Stimulated activated CD4-positive, alpha-beta T cell treated with anti-CD3 and anti-CD28 coated beads, Interleukin-2, amount 100 ng/mL, for 48 hours (primary cell): Measurements from ENCODE around the gene NRCAM.

Source experiments
- DNase-seq, 2 donors: peaks; one replicate each; pipeline ENCODE4 v3.0.0-alpha.2; 2020

The NRCAM gene

DNA sequence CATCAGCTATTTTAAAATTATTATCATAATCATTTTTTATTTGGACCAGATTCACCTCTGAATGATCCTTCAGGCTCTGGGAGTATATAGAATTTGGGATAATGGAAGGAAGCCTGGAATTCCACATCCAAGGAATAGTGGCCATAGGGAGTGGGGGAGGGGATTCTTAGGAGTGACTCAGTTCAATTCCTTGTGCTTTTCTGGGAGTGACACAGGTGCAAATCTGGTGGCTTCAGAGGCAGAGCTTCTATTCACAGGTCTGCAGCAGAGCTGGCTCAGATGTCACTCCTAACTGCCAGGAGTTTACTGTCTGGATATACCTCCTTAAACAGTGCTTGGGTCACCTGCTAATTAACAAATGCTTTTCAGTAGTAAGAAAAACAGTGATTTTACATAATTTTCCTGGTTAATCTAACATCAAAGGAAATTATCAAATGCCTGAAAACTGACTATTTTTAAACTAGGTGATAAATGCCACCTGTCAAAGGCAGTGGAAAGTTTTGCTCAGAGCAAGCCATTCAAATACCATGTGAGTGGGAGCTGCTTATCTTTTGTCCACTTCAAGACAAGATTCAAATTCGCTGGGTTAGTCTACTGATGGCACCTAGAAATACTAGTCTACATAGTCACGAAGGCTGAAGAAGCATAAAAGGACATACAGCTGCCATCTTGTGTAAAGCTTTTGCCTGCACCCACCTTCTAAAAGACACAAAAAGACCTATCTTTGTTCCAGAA is 219.4 kb downstream of the NRCAM start:
- no peak for DNase-seq

DNA sequence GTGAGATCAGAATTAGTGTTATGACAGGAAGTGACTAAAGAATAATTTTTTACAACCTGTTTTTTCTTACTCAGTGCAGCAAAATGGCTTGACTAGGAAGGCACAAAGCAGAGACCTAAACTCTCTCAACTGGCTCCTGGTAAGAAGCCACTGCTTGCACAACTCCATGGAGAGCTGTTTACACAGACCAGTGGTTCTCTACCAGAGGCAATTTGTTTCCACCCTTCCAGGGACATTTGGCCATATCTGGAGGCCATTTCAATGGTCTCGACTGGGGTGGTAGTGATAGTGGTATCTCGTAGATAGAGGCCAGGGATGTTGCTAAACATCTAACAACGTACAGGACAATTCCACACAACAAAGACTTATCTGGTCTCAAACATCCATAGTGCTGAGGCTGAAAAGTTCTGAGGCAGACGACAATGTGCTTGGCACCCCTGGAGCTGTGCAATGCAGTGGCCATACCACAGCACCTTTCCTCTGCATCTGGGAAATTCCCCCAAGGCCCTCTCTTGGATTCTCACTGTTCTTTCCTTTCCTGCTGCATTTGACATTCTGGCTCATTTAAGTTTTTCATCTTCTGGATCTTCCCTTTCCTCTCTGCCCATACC is 220.7 kb downstream of the NRCAM start:
- DNase-seq: no peak

- no peak for DNase-seq
Observed at GRCh38 chr7:108234971-108235450, 221.2 kb downstream of the NRCAM start.

DNA sequence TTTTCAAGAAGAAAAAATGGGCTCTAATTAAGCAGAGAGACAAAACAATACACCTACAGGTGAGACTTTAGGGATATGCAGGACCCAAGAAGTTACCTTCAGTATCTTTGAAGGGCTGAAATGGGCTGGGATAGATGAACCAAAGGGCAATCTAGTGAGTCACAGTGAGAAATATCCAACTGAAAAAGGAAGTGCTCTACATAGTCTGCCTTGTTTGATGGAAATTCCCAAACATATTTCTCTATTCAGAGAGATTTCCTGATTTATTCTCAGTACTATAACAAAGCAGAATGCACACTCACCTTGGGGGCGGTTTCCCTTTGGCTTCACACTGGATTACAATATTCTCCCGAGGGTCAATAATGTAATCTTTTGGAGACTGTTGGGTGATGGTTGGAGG is 222.0 kb downstream of the NRCAM start:
- no peak for DNase-seq

DNA sequence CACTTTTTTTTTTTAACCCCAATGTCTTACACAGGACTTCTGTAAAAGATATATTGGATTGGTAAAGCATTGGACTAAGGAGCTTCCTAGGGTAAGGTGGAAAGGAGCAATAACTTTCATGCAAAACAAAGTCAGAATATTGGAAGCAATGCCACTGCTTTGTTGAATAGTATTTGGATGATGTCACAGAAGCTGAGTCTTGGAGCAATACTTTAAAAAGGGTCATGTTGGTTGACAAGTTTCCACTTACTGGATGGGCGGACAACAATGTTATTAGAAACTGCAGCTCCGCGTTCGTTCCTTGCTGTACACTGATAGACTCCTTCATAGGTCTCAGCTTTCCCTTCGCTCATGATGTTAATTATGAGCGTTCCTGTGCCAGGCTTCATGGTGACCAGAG is 224.2 kb downstream of the NRCAM start:
- DNase-seq: no peak

- no peak for DNase-seq
Observed at GRCh38 chr7:108231221-108231620, 225.0 kb downstream of the NRCAM start.

- no peak for DNase-seq
Observed at GRCh38 chr7:108227366-108227765, 228.9 kb downstream of the NRCAM start.

GRCh38 chr7:108226816-108227299 is 229.4 kb downstream of the NRCAM start:
- no peak for DNase-seq

DNA sequence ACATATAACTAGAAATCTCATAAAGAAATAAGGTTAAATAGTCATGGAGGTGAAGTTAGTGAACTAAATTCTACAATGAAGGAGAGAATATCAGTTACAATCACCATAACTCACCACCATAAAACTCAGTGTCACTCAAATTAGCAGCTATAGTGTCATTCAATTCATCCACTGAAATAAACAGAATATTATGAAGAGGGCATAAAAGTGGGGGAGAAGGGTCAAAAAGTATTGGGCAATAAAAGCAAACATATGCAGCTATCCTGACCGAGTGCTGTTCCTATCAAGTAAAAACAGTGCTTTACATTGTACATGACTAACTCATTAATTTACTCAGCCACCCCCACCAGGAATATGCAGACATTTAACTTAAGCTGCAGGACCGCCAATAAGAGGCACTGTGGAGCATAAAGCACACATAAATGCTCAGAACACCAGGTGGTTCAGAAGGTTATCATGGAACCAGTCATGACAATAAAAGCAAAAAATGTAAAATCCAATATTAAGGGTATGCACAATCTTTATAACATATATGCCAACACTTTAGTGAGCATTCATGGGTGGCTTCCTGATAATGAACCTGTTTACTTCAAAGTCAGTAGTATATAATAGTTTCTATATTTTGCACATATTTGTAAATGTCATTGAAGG is 230.6 kb downstream of the NRCAM start:
- no peak for DNase-seq

- DNase-seq: no peak
Observed at GRCh38 chr7:108224387-108224786, 231.8 kb downstream of the NRCAM start.

GRCh38 chr7:108222236-108222892 is 233.9 kb downstream of the NRCAM start:
- DNase-seq: no peak

DNA sequence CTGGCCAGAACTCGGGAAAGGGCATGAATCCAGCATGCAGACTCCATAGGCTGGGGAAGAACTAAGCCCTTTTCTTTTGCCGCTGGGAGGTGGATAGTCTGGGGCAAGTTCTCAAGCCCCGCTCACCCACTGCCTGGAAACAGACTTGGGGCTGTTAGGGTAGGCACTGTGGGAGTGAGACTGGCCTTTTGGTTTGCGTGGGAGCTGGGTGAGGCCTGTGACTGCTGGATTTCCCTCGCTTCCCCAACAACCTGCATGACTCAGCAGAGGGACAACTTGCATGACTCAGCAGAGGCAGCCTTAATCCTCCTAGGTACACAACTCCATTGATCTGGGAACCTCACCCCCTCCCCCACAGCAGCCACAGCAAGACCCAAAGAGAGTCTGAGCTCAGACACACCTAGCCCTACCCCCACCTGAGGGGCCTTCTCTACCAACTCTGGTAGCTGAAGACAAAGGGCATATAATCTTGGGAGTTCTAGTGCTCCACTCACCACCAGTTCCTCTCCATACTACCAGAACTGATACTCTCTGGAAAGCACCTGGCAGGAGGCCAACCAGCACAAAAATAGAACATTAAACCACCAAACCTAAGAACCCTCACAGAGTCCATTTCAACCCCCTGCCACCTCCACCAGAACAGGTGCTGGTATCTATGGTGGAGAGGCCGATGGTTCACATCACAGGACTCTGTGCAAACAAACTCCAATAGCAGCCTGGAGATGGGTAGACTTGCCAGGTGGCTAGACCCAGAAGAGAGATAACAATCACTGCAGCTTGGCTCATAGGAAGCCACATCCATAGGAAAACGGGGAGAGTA is 244.6 kb downstream of the NRCAM start:
- DNase-seq: no peak

DNA sequence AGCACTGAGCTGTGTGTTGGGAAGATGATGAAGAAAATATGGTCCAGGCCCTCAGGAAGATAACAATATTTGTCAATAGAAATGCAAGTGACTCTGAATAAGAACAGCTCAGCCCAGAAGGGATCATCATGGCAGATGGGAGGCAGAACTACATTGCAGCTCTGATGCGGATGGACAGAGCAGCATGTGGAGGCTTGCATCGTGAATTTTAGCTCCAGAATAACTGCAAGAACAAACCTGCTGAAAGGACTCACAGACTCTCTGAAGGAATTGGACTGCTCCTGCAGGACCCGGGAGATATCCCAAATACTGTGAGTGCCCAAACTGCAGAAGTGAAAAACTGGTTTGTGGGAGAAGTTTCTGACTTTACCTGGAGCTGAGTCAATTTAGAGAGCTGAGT is 245.4 kb downstream of the NRCAM start:
- DNase-seq: no peak

GRCh38 chr7:108205311-108205710 is 250.9 kb downstream of the NRCAM start:
- no peak for DNase-seq

DNA sequence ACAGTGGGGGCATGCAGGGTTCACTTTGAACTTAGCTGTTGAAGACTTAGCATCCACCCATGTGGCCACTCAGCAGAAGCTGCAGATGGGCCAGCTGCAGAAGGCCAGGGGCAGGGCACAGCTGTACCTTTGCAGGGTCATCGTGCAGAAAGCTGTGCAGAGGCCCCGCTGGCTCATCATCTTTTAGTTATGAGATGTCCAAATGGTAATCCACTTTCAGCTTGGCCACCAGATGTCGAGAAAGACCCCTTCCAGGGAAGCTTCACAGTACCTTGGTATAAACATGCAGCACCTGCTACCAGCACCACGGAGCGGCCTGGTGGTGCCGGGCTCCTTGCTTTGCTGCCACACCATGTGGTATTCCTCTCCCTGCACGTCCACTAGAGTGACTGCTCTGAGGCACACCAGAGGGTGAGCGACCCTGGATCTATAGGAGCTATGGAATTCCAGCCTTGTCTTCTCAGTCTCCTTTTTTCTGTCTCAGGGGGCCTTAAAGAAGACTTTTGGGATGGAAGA is 251.9 kb downstream of the NRCAM start:
- DNase-seq: no peak

- DNase-seq: no peak
Observed at GRCh38 chr7:108203537-108203936, 252.7 kb downstream of the NRCAM start.

DNA sequence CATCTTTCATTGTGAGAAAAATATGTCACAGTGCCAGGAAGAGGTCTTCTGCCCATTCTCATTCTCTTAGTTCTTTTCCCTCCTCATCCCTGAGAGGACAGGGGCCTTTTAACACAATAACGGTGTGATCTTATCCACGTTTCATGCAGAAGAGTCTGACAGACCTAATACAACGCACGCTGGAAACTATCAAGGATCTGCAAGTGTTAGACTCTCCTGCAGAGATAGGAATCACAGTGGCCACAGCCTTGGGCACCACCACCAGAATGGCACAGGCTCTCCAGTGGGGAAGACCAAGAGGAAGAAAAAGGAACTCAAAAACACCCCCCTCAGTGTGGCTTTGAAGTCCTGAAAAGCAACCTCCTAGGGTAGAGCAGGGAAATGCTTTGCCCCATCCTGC is 253.5 kb downstream of the NRCAM start:
- DNase-seq: no peak

GRCh38 chr7:108201766-108202165 is 254.5 kb downstream of the NRCAM start:
- DNase-seq: no peak

DNA sequence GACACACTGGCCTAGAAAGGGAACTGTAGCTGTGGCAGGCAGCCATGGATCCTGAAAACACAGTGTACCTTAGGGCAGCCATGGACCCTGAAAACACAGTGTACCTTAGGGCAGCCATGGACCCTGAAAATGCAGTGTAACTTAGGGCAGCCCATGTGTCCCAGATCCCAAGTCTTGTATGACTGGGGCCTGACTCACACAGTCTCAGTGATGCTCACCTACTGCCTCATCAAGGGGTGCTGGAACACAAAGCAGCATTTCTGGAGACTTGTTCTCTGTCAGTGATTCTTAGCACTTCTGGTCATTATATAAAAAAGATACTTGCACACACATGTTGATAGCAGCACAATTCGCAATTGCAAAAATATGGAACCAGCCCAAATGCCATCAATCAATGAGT is 255.9 kb downstream of the NRCAM start:
- DNase-seq: no peak

- DNase-seq: no peak
Observed at GRCh38 chr7:108197371-108198091, 258.7 kb downstream of the NRCAM start.

GRCh38 chr7:108196004-108196403 is 260.2 kb downstream of the NRCAM start:
- no peak for DNase-seq
